Lung (tissue), 12 donors: Measurements from ENCODE around the gene MLH1. TPM values are rescaled to one million over a fixed set of nuclear protein-coding genes. Genes with fewer than 3 reads are reported as not detected.

ENCODE experiments used
- ATAC-seq: fragments of 200-7000 bp; cut with Tn5 transposase; one replicate; pipeline ENCODE4 v1.9.1; 2020; ENCODE audit warnings: moderate number of reproducible peaks; ENCODE audit not compliant: insufficient read depth, low FRiP score
- DNase-seq, 3 donors: peaks; one replicate each; pipeline ENCODE4 v3.0.0-alpha.2; 2013 to 2017
- H3K27ac ChIP-seq, 2 donors: one replicate each; pipeline ENCODE4 v1.5.1; 2013; ENCODE audit warnings: mild to moderate bottlenecking in 2 of 2, moderate library complexity in 2 of 2, control low read depth in 1 of 2, inconsistent platforms in 1 of 2, low read depth in 1 of 2, low read length in 1 of 2
- H3K27me3 ChIP-seq, 3 donors: one replicate each; pipeline ENCODE4 v1.5.1; 2013; ENCODE audit warnings: low read length in 2 of 3; ENCODE audit not compliant: control insufficient read depth in 3 of 3, insufficient read depth in 3 of 3
- H3K36me3 ChIP-seq, 4 donors: one replicate each; pipeline ENCODE4 v1.5.1; 2013; ENCODE audit warnings: low read length in 4 of 4, mild to moderate bottlenecking in 1 of 4, moderate library complexity in 1 of 4; ENCODE audit not compliant: control insufficient read depth in 4 of 4, insufficient read depth in 4 of 4
- H3K4me1 ChIP-seq, 5 donors: one replicate each; pipeline ENCODE4 v1.5.1; 2013; ENCODE audit warnings: low read length in 5 of 5, mild to moderate bottlenecking in 2 of 5, moderate library complexity in 1 of 5; ENCODE audit not compliant: control insufficient read depth in 5 of 5, insufficient read depth in 5 of 5
- H3K4me3 ChIP-seq: one replicate; pipeline ENCODE4 v1.5.1; 2013; ENCODE audit warnings: mild to moderate bottlenecking, control low read depth, moderate library complexity
- H3K9ac ChIP-seq, 2 donors: one replicate each; pipeline ENCODE4 v1.5.1; 2013; ENCODE audit warnings: low read length in 2 of 2, control low read depth in 1 of 2; ENCODE audit not compliant: insufficient read depth in 1 of 2
- H3K9me3 ChIP-seq, 4 donors: one replicate each; pipeline ENCODE4 v1.5.1; 2013; ENCODE audit warnings: low read length in 3 of 4, mild to moderate bottlenecking in 1 of 4, moderate library complexity in 1 of 4; ENCODE audit not compliant: control insufficient read depth in 4 of 4, insufficient read depth in 3 of 4
- CTCF ChIP-seq: IDR thresholded peaks from 2 replicates; pipeline ENCODE4 v1.5.1; 2012; ENCODE audit warnings: mild to moderate bottlenecking; ENCODE audit errors: control extremely low read depth, extremely low read depth
- WGBS, 2 donors: extraction: QIAGEN DNeasy Blood & Tissue Kit; methylation state at CpG; one replicate each; pipeline ENCODE4 v1.1.7; 2013; 5-methylcytosine and 5-hydroxymethylcytosine counted together
- polyA plus RNA-seq, 2 donors: library from polyadenylated mRNA; stranded (reverse); fragments of 200-250 nt; gene quantifications; one replicate each; pipeline ENCODE4 v1.2.1, GENCODE V29; 2013
- total RNA-seq, 2 donors: library from RNA; depleted of rRNA in 1 of 2; stranded (reverse); fragments of >200 nt in 1 of 2; gene quantifications; one replicate each; pipeline ENCODE4 v1.2.1, GENCODE V29; 2014 to 2021
- donor health status: control.
- donor health status: control.
- donor health status: Bipolar disorder and iron deficiency.
- donor health status: healthy.
- donor health status: DM: yes; HTN: yes; CAD: no.

MLH1 gene
- total and polyA plus RNA-seq, 4 donors, result 14.3 to 66.4 (median 29.8) TPM

DNA sequence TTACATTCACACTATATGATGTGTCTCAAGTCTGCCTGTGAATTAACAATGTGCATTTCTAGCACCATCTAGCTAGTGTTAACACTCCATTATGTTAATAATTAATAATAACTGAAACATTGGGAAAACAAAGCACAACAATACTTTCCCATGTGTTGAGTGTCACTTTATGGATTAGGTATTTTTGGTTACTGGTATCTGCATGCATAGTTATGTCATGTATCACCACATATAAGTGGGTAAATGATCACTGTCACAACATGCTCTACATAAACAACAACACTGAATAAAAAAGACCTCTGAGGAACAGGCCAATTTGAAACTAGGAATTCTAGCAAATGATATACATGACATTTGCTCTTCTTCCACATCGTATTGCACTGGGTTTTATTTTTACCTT lies 74.7 kb downstream of the MLH1 start:
- Histone ChIP-seq H3K36me3 (peaks cover 10 to 31% (median 13%) of the 10 kb centered on the region in 4 donors), H3K27me3 (no peaks in the 10 kb centered on the region), H3K4me1 (peaks cover 0 to 7% (median 3%) of the 10 kb centered on the region in 5 donors), H3K9me3 (no peaks in the 10 kb centered on the region), H3K4me3 (no peak overlapping the region), H3K27ac (peak overlapping the region in 1 of 2 donors; percentile 53), H3K9ac (no peak overlapping the region)
- no peak for TF ChIP-seq CTCF
- WGBS, 2 donors, result 81 to 97% methylated on average over 1 of the region's 1 CpG
- no peak for ATAC-seq
- peak in 1 of 3 donors; percentile 10 for DNase-seq

DNA sequence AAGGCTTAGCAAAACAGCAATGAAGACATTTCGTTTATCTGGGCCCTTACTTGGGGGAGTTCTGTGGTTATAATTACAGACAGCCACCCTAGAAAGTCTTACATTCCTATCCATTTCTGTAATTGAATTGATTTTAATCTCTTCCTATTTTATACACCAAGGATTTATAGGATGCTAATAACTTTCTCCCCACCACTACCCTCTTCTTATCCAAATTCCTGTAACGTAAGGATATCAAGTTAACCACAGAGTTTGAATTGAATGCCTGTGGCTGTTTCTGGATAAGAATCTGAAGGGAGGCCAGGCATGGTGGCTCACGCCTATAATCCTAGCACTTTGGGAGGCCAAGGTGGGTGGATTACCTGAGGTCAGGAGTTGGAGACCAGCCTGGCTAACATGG lies 78.6 kb downstream of the MLH1 start:
- Histone ChIP-seq H3K27ac (no peak overlapping the region), H3K4me3 (no peak overlapping the region), H3K36me3 (peaks cover 6 to 27% (median 11%) of the 10 kb centered on the region in 4 donors), H3K9ac (no peak overlapping the region), H3K27me3 (no peaks in the 10 kb centered on the region), H3K9me3 (no peaks in the 10 kb centered on the region), H3K4me1 (peaks cover 0 to 13% (median 3%) of the 10 kb centered on the region in 5 donors)
- ATAC-seq (no peak), DNase-seq (no peak)
- TF ChIP-seq CTCF, result no peak
- WGBS, 2 donors, result 95 to 97% methylated on average over 3 of the region's 3 CpGs

- Histone ChIP-seq H3K4me1 (peaks cover 0 to 13% (median 3%) of the 10 kb centered on the region in 5 donors), H3K9me3 (no peaks in the 10 kb centered on the region), H3K9ac (peak overlapping the region in 1 of 2 donors; percentile 34), H3K36me3 (peaks cover 6 to 30% (median 14%) of the 10 kb centered on the region in 4 donors), H3K27ac (peak overlapping the region in 1 of 2 donors; percentile 33), H3K4me3 (no peak overlapping the region), H3K27me3 (no peaks in the 10 kb centered on the region)
- WGBS, 2 donors, result 6 to 22% methylated on average over 2 of the region's 2 CpGs
- ATAC-seq (no peak), DNase-seq (peak; percentile 86 to 96 (median 95))
- no peak for TF ChIP-seq CTCF
Observed at GRCh38 chr3:37072892-37073291, 79.6 kb downstream of the MLH1 start.

GRCh38 chr3:37074178-37074577 lies 80.9 kb downstream of the MLH1 start:
- no peak overlapping the region for H3K9ac ChIP-seq
- no peaks in the 10 kb centered on the region for H3K27me3 ChIP-seq
- no peak for TF ChIP-seq CTCF
- no peak for ATAC-seq
- H3K4me1 ChIP-seq, result peaks cover 0 to 13% (median 1%) of the 10 kb centered on the region in 5 donors
- H3K36me3 ChIP-seq, result peaks cover 6 to 30% (median 13%) of the 10 kb centered on the region in 4 donors
- no peak for DNase-seq
- 58 to 72% methylated on average over 3 of the region's 3 CpGs for WGBS, 2 donors
- no peak overlapping the region for H3K4me3 ChIP-seq
- H3K9me3 ChIP-seq, result no peaks in the 10 kb centered on the region
- H3K27ac ChIP-seq, result no peak overlapping the region
